Tibial nerve (tissue), 4 donors: ENCODE measurements around the gene STRADB.

ENCODE experiments used
- CTCF ChIP-seq, 5 experiments: fragments of 200-600 bp in 3 of 5; fragments of 450-650 bp in 2 of 5; sonication (generic) in 3 of 5; IDR thresholded peaks; one replicate each; pipeline ENCODE4 v1.5.1; 2016 to 2019; ENCODE audit warnings: antibody characterized with exemption in 5 of 5, mild to moderate bottlenecking in 3 of 5, moderate library complexity in 2 of 5
- EP300 ChIP-seq, 2 donors: sonication (generic); formaldehyde crosslinking; IDR thresholded peaks; one replicate each; pipeline ENCODE4 v1.6.1; 2017; ENCODE audit warnings: antibody characterized with exemption in 2 of 2, mild to moderate bottlenecking in 1 of 2

GRCh38 chr2:201483342-201483741 lies 31.8 kb downstream of the STRADB start:
- TF ChIP-seq CTCF (IDR thresholded peaks at IDR 0.05), result no peak
- no peak for TF ChIP-seq EP300 (IDR thresholded peaks at IDR 0.05)
